Stimulated activated CD4-positive, alpha-beta T cell treated with anti-CD3 and anti-CD28 coated beads, TNF-alpha, amount 100 ng/mL, for 1 hour (primary cell): ENCODE data around the gene AP3B1.

Experiments
- DNase-seq, 3 donors: peaks; one replicate each; pipeline ENCODE4 v3.0.0-alpha.2; 2020; ENCODE audit warnings: low read depth in 3 of 3, low spot score in 1 of 3

The AP3B1 gene

GRCh38 chr5:78289911-78290310 is 4.6 kb downstream of the AP3B1 start:
- DNase-seq = no peak

GRCh38 chr5:78288246-78288645 is 6.3 kb downstream of the AP3B1 start:
- no peak for DNase-seq

- no peak for DNase-seq
Observed at GRCh38 chr5:78287833-78288232, 6.7 kb downstream of the AP3B1 start.

DNA sequence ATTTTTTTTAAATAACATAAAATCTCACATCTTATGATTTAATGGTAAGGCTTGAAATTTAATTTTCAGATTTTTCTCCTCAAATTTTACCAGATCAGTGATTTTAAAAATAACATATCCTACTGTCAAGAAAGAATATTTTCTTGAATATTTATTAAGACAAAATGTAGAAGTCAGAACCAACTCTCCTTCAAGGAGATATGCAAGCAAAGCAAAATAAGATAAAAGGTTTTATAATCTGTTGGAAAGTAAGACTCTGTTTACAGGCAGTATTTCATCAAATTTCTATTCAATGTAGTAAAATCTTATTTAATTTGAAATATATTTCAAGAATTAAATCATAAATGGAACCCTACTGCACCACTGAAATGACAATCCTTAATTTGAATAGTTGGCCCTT is 7.3 kb downstream of the AP3B1 start:
- no peak for DNase-seq

DNA sequence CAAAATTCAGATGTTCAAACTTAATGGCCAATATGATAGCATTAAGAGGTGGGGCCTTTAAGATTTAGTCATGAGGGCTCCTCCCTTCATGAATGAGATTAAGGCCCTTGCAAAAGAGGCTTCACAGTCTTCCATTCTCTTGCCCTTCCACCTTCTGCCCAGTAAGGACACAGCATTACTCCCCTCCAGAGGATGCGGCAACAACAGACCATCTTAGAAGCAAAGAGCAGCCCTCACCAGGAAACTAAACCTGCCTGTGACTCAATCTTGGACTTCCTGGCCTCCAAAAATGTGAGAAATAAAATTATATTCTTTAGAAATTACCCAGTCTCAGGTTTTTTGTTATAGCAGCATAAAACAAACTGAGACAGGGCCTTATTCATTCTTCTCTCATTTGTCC is 8.2 kb downstream of the AP3B1 start:
- no peak for DNase-seq

DNA sequence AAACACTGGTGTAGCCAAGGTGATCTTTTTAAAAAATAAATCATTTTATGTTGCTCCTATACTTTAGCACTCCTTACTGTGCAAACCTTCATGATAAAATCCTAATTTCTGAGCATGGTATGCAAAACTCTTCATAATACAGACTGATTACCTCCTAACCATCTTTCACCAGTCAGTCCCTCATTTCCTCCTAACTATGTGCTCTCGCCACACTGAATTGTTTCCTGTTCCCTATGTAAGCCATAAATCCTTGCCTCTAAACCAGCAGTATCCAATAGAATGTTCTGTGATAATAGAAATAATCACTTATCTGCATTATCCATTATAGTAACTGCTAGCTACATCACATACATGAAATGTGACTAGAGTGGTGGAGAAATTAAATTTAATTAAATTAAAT is 10.7 kb downstream of the AP3B1 start:
- DNase-seq = no peak

DNA sequence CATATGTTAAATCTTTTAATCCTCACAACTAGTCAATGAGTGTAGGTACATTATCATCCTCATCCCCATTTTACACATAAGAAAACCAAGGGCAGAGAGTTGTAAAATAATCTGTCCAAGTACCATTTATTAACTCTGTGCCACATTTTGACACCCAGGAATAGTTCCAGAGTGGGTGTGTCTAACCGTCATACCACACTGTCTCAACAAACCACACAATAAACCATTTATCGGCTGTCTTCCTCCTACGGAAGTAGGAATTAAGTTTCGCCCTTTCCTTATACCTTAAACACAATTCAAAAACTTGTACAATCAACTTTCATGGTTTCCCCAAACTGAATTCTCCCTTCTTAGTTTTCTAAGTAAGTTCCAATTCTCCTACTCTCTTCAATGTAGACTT is 11.4 kb downstream of the AP3B1 start:
- DNase-seq = no peak

- no peak for DNase-seq
Observed at GRCh38 chr5:78280261-78280660, 14.2 kb downstream of the AP3B1 start.

- no peak for DNase-seq
Observed at GRCh38 chr5:78279194-78279593, 15.3 kb downstream of the AP3B1 start.

DNA sequence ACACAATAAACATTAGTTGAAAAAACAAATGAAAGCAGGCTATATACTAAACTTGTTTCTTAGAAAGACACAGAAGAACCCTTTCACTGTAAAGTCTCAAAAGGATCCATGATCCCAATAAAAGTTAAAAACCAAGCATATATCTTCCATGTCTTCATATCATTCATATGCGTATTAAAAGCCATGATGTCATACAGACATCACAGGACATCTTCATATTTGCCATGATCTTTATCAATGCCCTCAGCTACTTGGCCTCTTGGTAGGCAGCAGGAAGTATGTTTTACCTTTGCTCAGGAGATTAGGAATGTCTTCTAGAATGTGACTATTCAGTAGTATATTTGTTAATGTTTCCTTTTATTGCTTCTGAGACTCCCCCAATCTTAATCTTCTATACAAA is 16.8 kb downstream of the AP3B1 start:
- no peak for DNase-seq

- no peak for DNase-seq
Observed at GRCh38 chr5:78275998-78276543, 18.4 kb downstream of the AP3B1 start.

- no peak for DNase-seq
Observed at GRCh38 chr5:78274540-78275197, 19.8 kb downstream of the AP3B1 start.

DNA sequence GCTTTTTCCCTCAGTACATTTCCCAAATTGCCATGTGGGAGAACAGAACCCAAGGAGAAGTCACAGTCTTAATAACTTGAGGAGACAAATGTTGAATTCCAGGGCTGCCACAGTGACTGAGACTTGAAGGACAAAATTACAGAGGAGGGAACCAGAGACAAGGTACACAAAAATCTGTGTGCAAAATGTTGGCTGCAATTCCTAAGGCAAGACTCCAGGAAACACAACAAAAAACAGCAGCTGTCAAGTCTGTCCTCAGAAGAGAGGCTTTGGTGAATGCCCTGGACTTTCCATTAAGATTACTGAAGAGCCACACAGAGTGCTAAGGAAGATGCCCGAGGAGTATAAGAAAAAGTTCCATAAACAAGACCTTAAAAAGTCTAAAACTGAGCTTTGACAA is 21.1 kb downstream of the AP3B1 start:
- no peak for DNase-seq

DNA sequence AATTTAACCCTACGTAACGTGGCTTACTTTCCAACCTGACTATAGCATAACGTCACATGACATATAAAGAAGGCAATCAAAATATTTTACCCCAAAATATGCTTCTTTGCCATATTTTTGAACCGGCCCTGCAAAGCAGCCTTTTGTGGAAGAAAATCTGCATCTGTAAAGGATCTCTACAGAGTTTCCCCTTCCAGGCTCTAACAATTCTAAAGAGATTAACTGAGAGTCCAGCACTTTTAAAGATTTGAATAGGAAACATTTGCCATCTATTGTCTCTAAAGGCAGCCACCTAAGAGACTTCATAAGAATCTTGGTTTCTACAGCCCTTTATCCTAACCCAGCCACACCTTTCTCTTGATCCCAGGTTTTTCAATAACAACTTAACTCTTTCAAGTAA is 22.7 kb downstream of the AP3B1 start:
- no peak for DNase-seq

GRCh38 chr5:78269088-78269703 is 25.3 kb downstream of the AP3B1 start:
- no peak for DNase-seq

- no peak for DNase-seq
Observed at GRCh38 chr5:78268356-78268755, 26.1 kb downstream of the AP3B1 start.

DNA sequence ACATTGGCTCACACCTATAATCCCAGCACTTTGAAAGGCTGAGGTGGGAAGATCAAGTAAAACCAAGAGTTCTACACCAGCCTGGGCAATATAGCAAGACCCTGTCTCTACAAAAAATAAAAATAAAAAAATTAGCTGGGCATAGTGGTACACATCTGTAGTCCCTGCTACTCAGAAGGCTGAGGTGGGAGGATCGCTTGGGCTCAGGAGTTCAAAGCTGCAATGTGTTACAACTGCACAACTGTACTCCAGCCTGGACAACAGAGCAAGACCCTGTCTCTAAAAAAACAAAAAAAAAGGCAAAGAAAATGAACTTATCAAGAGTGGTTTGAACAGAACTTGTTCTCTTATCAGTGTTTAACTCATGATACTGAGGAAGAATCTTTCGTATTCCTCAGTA is 29.3 kb downstream of the AP3B1 start:
- DNase-seq = no peak

GRCh38 chr5:78264600-78264999 is 29.9 kb downstream of the AP3B1 start:
- no peak for DNase-seq

DNA sequence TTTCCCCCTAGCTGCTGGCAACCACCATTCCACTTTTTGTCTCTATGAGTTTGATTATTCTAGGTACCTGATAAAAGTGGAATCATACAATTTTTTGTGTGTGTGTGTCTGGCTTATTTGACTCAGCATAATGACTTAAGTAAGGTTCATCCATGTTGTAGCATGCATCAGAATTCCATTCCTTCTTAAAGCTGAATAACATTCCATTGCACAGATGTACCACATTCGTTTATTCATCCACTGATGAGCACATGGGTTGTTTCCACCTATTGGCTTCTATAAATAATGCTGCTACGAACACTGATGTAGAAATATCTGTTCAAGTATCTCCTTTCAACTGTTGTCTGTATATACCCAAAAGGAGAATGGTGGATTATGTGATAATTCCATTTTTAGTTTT is 33.7 kb downstream of the AP3B1 start:
- no peak for DNase-seq

DNA sequence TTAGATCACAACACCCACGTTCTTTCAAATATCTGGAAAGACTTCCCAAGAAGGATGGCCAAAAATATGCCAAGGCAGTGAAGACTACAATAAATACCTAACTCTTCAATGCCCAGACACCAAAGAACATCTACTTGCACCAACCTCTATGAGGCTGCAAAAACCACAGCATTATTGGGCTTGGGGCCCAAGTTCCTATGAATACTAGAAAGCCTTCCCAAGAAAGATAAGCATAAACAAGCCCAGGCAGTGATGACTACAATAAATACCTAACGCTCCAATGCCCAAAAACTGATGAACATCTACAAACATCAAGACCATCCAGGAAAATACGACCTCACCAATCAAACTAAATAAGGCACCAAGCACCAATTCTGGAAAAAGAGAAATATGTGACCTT is 41.3 kb downstream of the AP3B1 start:
- no peak for DNase-seq

GRCh38 chr5:78252715-78253114 is 41.8 kb downstream of the AP3B1 start:
- DNase-seq = no peak

GRCh38 chr5:78251663-78252284 is 42.7 kb downstream of the AP3B1 start:
- DNase-seq = no peak

DNA sequence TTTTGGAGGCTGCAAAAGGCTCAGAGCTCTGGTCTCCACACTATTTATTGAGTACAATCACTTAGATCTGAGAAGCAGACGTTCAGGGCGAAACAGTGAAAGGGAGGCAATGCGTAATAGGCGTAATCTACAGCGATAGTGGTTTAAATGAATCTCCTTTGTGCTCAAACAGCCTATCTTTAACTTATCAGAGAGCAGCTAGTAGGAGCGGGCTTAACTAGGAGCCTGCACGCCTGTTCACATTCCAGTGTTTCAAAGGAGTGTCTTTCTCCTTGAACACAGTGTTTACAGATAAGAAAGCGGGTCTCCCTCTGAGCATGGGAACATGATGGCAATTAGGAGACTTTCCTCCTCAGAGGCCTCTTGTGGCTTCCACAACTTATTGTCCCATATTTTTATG is 49.4 kb downstream of the AP3B1 start:
- no peak for DNase-seq
